HG02759 (cell line): ENCODE results near the gene NBAS.

Experiments used
- ATAC-seq: cut with Tn5 transposase; IDR thresholded peaks from one replicate; pipeline ENCODE4 v1.9.1; 2021; ENCODE audit warnings: mild to moderate bottlenecking, moderate library complexity; ENCODE audit not compliant: unreplicated experiment

Gene NBAS

DNA sequence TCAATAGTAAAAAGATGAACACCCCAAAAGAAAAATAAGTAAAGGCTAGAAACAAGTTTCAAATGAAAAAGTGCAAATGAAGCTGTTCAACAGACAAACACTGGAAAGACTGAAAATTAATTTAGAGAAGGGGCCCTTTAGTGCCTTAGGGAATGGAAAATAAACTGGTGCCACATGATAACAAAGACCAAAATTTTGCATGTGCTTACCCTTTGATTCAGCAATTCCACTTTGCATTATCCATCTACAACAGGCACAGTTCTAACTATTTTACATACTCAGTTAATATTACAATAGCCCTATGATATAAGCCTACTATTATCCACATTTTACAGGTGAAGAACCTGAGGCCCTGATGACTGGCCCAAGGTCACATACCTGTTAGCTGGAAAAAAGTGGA is 183.9 kb downstream of the NBAS start:
- ATAC-seq, result no peak

GRCh38 chr2:15372019-15372418 is 189.1 kb downstream of the NBAS start:
- no peak for ATAC-seq

DNA sequence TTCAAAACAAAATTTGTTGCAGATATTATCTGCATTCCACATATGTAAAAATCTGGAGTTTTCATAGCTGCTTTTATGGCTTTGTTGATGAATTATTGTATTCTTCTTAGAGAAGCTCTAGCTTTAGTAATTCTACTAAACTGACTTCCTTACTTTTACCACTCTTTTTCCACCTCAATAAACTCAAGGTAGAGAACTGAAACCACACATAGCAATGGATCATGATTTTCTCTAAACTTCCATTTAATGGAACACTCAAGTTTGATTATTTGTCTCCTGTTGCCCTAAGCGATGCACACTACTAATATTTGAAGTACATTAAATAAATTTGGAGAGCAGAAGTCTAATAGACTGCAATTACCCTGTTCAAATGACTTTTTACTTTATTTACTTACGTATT is 192.0 kb downstream of the NBAS start:
- ATAC-seq, result no peak

DNA sequence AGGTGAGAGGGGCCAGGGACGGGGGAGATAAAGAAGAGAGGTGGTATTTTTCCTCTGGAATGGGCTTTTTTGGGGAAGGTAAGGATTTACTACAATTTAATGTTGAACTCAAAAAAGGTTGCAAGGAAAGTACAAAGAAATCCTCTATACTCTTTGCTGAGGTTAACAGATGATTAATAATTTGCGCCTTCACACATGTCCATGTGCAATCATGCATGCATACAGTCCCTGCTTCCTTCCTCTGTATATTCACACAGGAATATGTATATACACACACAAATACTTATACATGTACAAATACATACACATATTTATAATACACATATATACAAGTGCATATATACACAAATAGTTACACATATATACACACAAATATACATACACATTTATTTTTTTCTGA is 193.4 kb downstream of the NBAS start:
- ATAC-seq, result peak; percentile 76

- ATAC-seq, result no peak
Observed at GRCh38 chr2:15367205-15367604, 193.9 kb downstream of the NBAS start.

- ATAC-seq, result no peak
Observed at GRCh38 chr2:15365411-15365810, 195.7 kb downstream of the NBAS start.

DNA sequence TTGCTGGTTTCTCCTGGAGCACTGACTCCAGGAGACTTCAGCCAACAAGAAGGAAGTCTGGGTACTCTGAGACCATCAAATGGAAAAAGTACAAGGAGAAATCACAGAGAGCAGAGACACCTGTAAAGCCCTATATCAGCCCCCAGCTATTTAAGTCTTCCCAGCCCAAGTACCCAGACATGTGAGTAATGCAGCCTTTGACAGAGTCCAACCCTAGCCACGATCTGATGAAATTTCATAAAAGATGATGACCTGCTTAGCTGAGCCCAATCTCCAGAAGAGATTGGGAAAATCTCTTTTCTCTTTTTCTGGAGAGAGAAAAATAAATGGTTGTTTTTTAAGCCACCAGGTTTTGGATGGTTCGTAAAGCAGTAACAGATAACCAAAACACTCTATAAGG is 196.6 kb downstream of the NBAS start:
- ATAC-seq, result no peak

- no peak for ATAC-seq
Observed at GRCh38 chr2:15363734-15364133, 197.4 kb downstream of the NBAS start.

DNA sequence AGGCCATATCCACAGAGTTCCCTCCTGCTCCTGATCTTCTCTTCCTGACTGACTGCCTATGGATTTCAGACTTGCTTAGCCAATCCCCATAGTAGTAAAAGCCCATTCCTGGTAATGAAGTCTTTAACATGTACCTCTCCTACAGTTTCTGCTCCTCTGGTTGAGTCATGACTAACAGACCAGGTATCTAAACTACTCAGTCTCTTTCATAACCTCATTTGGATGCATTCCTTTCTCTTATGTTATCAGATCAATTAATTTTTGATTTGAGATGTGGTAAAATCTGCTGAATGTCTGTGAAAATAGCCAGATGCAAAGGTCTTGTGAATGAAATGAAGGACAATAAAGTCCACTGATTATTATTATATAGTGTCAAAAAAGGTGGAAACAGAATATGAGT is 198.0 kb downstream of the NBAS start:
- ATAC-seq, result no peak

DNA sequence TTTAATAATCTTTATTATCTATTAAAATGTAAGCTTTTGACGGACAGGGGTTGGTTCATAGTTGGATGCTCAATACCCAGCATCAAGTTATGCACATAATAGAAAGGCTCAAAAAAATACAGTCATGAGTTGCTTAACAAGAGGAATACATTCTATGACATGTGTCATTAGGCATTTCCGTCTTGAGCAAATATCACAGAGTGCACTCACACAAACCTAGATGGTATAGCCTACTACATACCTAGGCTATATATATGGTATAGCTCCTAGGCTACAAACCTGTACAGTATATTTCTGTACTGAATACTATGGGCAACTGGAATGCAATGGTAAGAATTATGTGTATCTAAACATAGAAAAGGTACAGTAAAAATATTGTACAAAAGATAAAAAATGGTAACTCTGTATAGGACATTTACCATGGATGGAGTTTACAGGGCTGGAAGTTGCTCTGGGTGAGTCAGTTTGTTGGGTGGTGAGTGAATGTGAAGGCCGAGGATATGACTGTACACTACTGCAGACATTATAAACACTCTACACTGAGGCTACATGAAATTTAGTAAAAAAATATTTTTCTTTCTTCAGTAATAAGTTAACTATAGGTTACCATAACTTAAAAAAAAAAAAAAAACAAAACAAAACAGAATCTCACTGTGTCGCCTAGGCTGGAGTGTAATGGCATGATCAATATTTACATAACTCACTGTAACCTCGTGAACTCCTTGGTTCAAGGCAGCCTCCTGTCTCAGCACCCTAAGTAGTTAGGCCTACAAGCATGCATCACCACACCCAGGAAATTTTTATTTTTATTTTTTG is 201.2 kb downstream of the NBAS start:
- no peak for ATAC-seq

DNA sequence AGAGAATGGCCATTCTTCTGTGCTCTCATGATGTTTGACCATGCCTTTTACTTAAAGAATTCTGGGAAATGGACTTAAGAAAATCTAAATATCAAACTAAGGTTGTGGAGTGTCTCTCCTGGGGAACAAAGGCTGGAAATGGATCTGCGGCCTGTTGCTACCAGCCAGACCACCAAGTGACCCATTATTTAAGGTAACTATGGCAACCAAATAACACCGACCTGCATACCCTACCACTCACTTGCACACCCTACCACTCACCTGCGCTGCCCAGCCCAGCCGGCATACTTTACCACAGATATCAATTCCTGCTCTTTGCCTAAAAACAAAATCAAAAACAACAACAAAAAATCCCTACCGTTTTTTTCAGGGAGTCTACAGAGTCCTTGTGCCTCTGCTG is 203.2 kb downstream of the NBAS start:
- no peak for ATAC-seq

DNA sequence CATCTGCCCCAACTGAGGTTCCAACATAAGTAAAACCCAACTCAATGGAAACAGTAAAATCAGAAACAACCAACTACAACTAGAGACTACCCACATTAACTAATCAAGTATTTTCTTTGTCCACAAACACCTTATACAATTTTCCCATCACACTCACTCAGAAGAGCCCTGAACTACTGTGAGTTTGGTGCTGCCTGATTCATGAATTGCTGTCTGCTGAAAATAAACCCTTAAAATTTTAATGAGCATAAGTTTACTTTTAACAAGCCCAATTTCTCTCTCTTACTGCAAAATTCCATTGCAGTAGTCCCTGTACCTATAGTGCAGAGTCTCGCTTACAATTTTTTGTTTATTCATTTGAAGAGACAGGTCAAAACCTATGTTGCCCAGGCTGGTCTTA is 203.9 kb downstream of the NBAS start:
- no peak for ATAC-seq

- no peak for ATAC-seq
Observed at GRCh38 chr2:15355386-15355785, 205.7 kb downstream of the NBAS start.

- no peak for ATAC-seq
Observed at GRCh38 chr2:15354596-15355366, 206.4 kb downstream of the NBAS start.

- no peak for ATAC-seq
Observed at GRCh38 chr2:15352363-15352762, 208.8 kb downstream of the NBAS start.

DNA sequence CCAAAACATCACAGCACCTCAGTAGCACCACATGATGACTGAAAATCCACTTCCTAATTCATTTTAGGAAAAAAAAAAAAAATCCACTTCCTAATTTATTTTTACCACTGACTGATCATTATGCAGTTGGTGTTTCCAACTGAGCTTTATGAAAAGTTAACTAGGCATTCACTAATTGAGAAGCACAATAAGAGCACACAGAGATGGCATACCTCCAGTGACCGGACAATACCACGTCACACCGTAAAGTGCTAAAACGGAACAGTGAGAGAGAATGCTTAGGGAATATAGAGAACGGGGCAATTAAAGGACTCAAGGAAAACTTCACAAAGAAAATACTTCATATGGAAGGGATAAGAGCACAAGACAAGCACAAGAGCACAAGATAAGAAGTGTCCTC is 212.5 kb downstream of the NBAS start:
- no peak for ATAC-seq

DNA sequence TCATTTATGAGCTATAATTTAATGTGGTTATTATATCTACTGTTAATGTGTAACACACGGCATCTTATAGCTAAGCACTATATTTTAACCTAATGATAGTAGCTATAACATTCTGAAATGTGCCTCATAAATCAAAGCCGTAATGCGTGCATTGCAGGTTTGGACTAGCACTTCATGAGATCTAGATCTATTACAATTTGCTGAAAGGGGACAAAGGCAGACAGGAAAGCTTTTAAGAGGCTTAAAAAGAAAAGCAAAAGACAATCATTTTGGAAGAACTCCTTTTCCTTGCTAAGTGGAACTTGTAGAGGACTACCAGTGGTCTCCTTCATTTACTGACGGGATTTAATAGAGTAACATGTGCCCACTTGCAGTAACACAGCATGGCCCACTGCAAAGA is 213.1 kb downstream of the NBAS start:
- ATAC-seq, result no peak

DNA sequence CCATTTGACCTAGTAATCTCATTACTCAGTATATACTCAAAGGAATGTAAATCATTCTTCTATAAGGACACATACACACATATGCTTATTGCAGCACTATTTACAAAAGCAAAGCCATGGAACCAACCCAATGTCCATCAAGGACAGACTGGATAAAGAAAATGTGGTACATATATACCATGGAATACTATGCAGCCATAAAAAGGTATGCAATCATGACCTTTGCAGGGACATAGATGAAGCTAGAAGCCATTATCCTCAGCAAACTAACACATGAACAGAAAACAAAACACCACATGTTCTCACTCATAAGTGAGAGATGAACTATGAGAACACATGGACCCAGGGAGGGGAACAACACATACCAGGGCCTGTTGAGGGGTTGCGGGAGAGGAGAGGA is 214.5 kb downstream of the NBAS start:
- ATAC-seq, result no peak

- no peak for ATAC-seq
Observed at GRCh38 chr2:15337996-15338666, 223.0 kb downstream of the NBAS start.

GRCh38 chr2:15334644-15335326 is 226.3 kb downstream of the NBAS start:
- ATAC-seq, result no peak

GRCh38 chr2:15331787-15332186 is 229.3 kb downstream of the NBAS start:
- no peak for ATAC-seq
